Measurements from ENCODE around the gene LDHD. TPM values are rescaled to one million over a fixed set of nuclear protein-coding genes. Genes with fewer than 3 reads are reported as not detected.
A peak's percentile ranks its signal among the peaks of the same experiment; 100 is the strongest.

Gene LDHD
- total and polyA plus RNA-seq, 2 of the 13 experiments (the other 11 are each of a cell fraction or from before 2014, with no cell fraction given): 9.1 to 9.8 TPM

- no peak; the same call in 1 of the 2 replicates for TF ChIP-seq NCOR1 (IDR thresholded peaks at IDR 0.05; ENCODE audit: borderline replicate concordance, low read length)
- peak; percentile 99 for TF ChIP-seq NRL (CRISPR knock-in tag; IDR thresholded peaks at IDR 0.05; ENCODE audit: borderline replicate concordance)
- TF ChIP-seq MAFF (IDR thresholded peaks at IDR 0.05; ENCODE audit: low read depth, low read length): no peak
- peak; percentile 81 for TF ChIP-seq ZNF781 (CRISPR knock-in tag; IDR thresholded peaks at IDR 0.05; ENCODE audit: borderline replicate concordance, not compliant biosample characterization)
- TF ChIP-seq SUZ12 (IDR thresholded peaks at IDR 0.05; ENCODE audit: low read depth, low read length): peak; percentile 82
- TF ChIP-seq ZSCAN25 (CRISPR knock-in tag; IDR thresholded peaks at IDR 0.05): peak; percentile 65; the same call in 1 of the 2 replicates
- TF ChIP-seq CEBPG (CRISPR knock-in tag; IDR thresholded peaks at IDR 0.05): no peak
- TF ChIP-seq KAT2B (IDR thresholded peaks at IDR 0.05; ENCODE audit: borderline replicate concordance, low read depth, low read length): no peak
- TF ChIP-seq FOXA3 (CRISPR knock-in tag; IDR thresholded peaks at IDR 0.05): peak; percentile 66
- 0 out of 2 replicates have a peak, but pooled peaks have one; percentile 44 for TF ChIP-seq ARNTL (CRISPR knock-in tag; IDR thresholded peaks at IDR 0.05)
- TF ChIP-seq ATRX (CRISPR knock-in tag; IDR thresholded peaks at IDR 0.05; ENCODE audit: borderline replicate concordance): no peak
- TF ChIP-seq ZSCAN20 (CRISPR knock-in tag; IDR thresholded peaks at IDR 0.05; ENCODE audit: borderline replicate concordance): peak; percentile 89; the same call in 1 of the 2 replicates
- no peak; the same call in 1 of the 2 replicates for TF ChIP-seq ZSCAN21 (CRISPR knock-in tag; IDR thresholded peaks at IDR 0.05; ENCODE audit: borderline replicate concordance)
- no peak for TF ChIP-seq MED8 (CRISPR knock-in tag; IDR thresholded peaks at IDR 0.05; ENCODE audit: insufficient replicate concordance)
- peak; percentile 96 for TF ChIP-seq KMT2B (CRISPR knock-in tag; IDR thresholded peaks at IDR 0.05)
- TF ChIP-seq ZBTB20 (CRISPR knock-in tag; IDR thresholded peaks at IDR 0.05; ENCODE audit: borderline replicate concordance, low read depth): peak; percentile 48; the same call in 1 of the 2 replicates
- no peak for TF ChIP-seq SNAI1 (CRISPR knock-in tag; IDR thresholded peaks at IDR 0.05; ENCODE audit: borderline replicate concordance)
- peak; percentile 73; the same call in 1 of the 2 replicates for TF ChIP-seq ZNF138 (CRISPR knock-in tag; IDR thresholded peaks at IDR 0.05; ENCODE audit: low read depth)
- TF ChIP-seq ZSCAN22 (CRISPR knock-in tag; IDR thresholded peaks at IDR 0.05): no peak; the same call in 1 of the 2 replicates
- peak; percentile 77; the same call in 1 of the 2 replicates for TF ChIP-seq ZNF83 (CRISPR knock-in tag; IDR thresholded peaks at IDR 0.05; ENCODE audit: borderline replicate concordance)
- no peak for TF ChIP-seq ZNF260 (CRISPR knock-in tag; IDR thresholded peaks at IDR 0.05; ENCODE audit: borderline replicate concordance, low read depth)
- TF ChIP-seq ZNF547 (CRISPR knock-in tag; IDR thresholded peaks at IDR 0.05): peak; percentile 97
- TF ChIP-seq, protein P1, sequence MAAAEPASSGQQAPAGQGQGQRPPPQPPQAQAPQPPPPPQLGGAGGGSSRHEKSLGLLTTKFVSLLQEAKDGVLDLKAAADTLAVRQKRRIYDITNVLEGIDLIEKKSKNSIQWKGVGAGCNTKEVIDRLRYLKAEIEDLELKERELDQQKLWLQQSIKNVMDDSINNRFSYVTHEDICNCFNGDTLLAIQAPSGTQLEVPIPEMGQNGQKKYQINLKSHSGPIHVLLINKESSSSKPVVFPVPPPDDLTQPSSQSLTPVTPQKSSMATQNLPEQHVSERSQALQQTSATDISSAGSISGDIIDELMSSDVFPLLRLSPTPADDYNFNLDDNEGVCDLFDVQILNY (CRISPR knock-in tag; conservative IDR thresholded peaks at IDR 0.05): peak; percentile 37; the same call in 1 of the 2 replicates
- TF ChIP-seq, protein P2, sequence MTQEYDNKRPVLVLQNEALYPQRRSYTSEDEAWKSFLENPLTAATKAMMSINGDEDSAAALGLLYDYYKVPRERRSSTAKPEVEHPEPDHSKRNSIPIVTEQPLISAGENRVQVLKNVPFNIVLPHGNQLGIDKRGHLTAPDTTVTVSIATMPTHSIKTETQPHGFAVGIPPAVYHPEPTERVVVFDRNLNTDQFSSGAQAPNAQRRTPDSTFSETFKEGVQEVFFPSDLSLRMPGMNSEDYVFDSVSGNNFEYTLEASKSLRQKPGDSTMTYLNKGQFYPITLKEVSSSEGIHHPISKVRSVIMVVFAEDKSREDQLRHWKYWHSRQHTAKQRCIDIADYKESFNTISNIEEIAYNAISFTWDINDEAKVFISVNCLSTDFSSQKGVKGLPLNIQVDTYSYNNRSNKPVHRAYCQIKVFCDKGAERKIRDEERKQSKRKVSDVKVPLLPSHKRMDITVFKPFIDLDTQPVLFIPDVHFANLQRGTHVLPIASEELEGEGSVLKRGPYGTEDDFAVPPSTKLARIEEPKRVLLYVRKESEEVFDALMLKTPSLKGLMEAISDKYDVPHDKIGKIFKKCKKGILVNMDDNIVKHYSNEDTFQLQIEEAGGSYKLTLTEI (CRISPR knock-in tag; conservative IDR thresholded peaks at IDR 0.05): no peak
- TF ChIP-seq PITX1 (CRISPR knock-in tag; IDR thresholded peaks at IDR 0.05): peak; percentile 77
- TF ChIP-seq ATF1 (CRISPR knock-in tag; IDR thresholded peaks at IDR 0.05): no peak
- peak; percentile 96 for TF ChIP-seq CCDC6 (CRISPR knock-in tag; IDR thresholded peaks at IDR 0.05)
- TF ChIP-seq, protein P3, sequence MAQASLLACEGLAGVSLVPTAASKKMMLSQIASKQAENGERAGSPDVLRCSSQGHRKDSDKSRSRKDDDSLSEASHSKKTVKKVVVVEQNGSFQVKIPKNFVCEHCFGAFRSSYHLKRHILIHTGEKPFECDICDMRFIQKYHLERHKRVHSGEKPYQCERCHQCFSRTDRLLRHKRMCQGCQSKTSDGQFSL (CRISPR knock-in tag; IDR thresholded peaks at IDR 0.05): peak; percentile 66; the same call in 1 of the 2 replicates
These were observed 32.0 kb upstream of the LDHD start, which contains the start of gene ZFP1 (continued) for GRCh38 chr16:75148311-75149195.
